HEK293 (cell line): Measurements from ENCODE around the gene STBD1.

ENCODE experiments used
- CTCF ChIP-seq: fragments of 450-650 bp; formaldehyde crosslinking; IDR thresholded peaks from 2 replicates; pipeline ENCODE4 v1.5.1; 2016; ENCODE audit warnings: missing biosample characterization, missing genetic modification characterization
- KLF1 ChIP-seq: fragments of 450-650 bp; formaldehyde crosslinking; IDR thresholded peaks from 2 replicates; pipeline ENCODE4 v1.5.1; 2016; ENCODE audit warnings: missing biosample characterization, missing genetic modification characterization
- KLF10 ChIP-seq: fragments of 450-650 bp; IDR thresholded peaks from 2 replicates; pipeline ENCODE4 v1.5.1; 2018; ENCODE audit warnings: missing biosample characterization, mild to moderate bottlenecking, missing genetic modification characterization
- ZBTB20 ChIP-seq: fragments of 450-650 bp; formaldehyde crosslinking; IDR thresholded peaks from 2 replicates; pipeline ENCODE4 v1.5.1; 2016; ENCODE audit warnings: missing biosample characterization, missing genetic modification characterization
- ZNF24 ChIP-seq: fragments of 450-650 bp; formaldehyde crosslinking; IDR thresholded peaks from 2 replicates; pipeline ENCODE4 v1.5.1; 2016; ENCODE audit warnings: missing biosample characterization, missing genetic modification characterization
- ZNF266 ChIP-seq: fragments of 450-650 bp; formaldehyde crosslinking; IDR thresholded peaks from 2 replicates; pipeline ENCODE4 v1.5.1; 2016; ENCODE audit warnings: missing biosample characterization, missing genetic modification characterization, low read depth
- ZNF280C ChIP-seq: fragments of 450-650 bp; formaldehyde crosslinking; IDR thresholded peaks from 2 replicates; pipeline ENCODE4 v1.5.1; 2016; ENCODE audit warnings: missing biosample characterization, missing genetic modification characterization
- ZNF510 ChIP-seq: fragments of 450-650 bp; formaldehyde crosslinking; IDR thresholded peaks from 2 replicates; pipeline ENCODE4 v1.5.1; 2018; ENCODE audit warnings: mild to moderate bottlenecking, missing genetic modification characterization, missing biosample characterization; ENCODE audit not compliant: insufficient replicate concordance
- ZSCAN18 ChIP-seq: fragments of 450-650 bp; formaldehyde crosslinking; IDR thresholded peaks from 2 replicates; pipeline ENCODE4 v1.5.1; 2016; ENCODE audit warnings: missing biosample characterization, missing genetic modification characterization
- ZSCAN23 ChIP-seq: fragments of 450-650 bp; formaldehyde crosslinking; IDR thresholded peaks from 2 replicates; pipeline ENCODE4 v1.5.1; 2016; ENCODE audit warnings: missing biosample characterization, missing genetic modification characterization

DNA sequence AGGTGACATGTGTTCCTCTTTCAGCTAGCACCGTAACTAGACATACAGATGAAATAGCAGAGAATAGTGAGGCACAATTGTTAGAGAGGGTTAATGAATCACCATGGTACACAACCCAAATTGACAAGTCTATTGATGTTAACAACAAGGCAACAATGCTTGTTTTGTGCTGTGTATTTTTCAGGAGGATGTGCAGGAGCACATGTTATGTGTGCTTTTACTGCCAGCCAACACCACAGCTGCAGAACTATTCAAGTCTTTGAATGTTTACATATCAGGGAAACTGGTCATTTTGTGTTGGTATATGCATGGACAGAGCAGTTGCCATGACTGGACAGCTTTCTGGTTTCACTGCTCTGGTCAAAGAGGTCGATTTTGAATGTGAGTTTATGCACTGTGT lies 32.8 kb downstream of the STBD1 start:
- TF ChIP-seq CTCF (tag by site-specific recombination): no peak
- no peak for TF ChIP-seq ZSCAN23 (tag by site-specific recombination)
- TF ChIP-seq ZNF510 (tag by site-specific recombination): no peak
- no peak for TF ChIP-seq KLF10 (tag by site-specific recombination)
- TF ChIP-seq ZNF24 (tag by site-specific recombination): no peak
- no peak for TF ChIP-seq ZNF280C
- no peak for TF ChIP-seq ZSCAN18 (tag by site-specific recombination)
- no peak for TF ChIP-seq ZBTB20
- TF ChIP-seq ZNF266: no peak
- no peak for TF ChIP-seq KLF1 (tag by site-specific recombination)
